Keratinocyte (primary cell): ENCODE data around the gene EPM2AIP1. TPM values are rescaled to one million over a fixed set of nuclear protein-coding genes. Genes with fewer than 3 reads are reported as not detected.

Source experiments
- DNase-seq: peaks from one replicate; pipeline ENCODE4 v3.0.0-alpha.2; 2011; ENCODE audit warnings: low read depth, missing footprints, low spot score
- FAIRE-seq: peaks from 2 replicates; lab custom pipeline; 2011; peaks lifted over from hg19 to GRCh38; lab: Jason Lieb, UNC
- H2AFZ ChIP-seq: 2 replicates; pipeline ENCODE4 v1.6.0; 2012; ENCODE audit warnings: low read length, control low read depth, inconsistent platforms; ENCODE audit not compliant: control insufficient read depth
- H3K27ac ChIP-seq: 2 replicates; pipeline ENCODE4 v1.5.1; 2011; ENCODE audit warnings: low read length; ENCODE audit not compliant: control insufficient read depth, insufficient read depth
- H3K27me3 ChIP-seq: 3 replicates; pipeline ENCODE4 v1.6.0; 2011; ENCODE audit warnings: low read length; ENCODE audit not compliant: control insufficient read depth, insufficient read depth; ENCODE audit errors: extremely low read depth
- H3K36me3 ChIP-seq, 2 experiments: 2 replicates in 1 of 2; 3 replicates in 1 of 2; pipeline ENCODE4 v1.5.1; 2011; ENCODE audit warnings: low read length in 2 of 2, mild to moderate bottlenecking in 1 of 2; ENCODE audit not compliant: control insufficient read depth in 2 of 2, insufficient read depth in 2 of 2; ENCODE audit errors: extremely low read depth in 1 of 2
- H3K4me1 ChIP-seq: 3 replicates; pipeline ENCODE4 v1.5.1; 2011; ENCODE audit warnings: low read length; ENCODE audit not compliant: control insufficient read depth, insufficient read depth; ENCODE audit errors: extremely low read depth
- H3K4me2 ChIP-seq: 3 replicates; pipeline ENCODE4 v1.6.0; 2011; ENCODE audit warnings: low read depth, low read length; ENCODE audit not compliant: control insufficient read depth, insufficient read depth; ENCODE audit errors: extremely low read depth
- H3K4me3 ChIP-seq, 3 experiments: fragments of 200-600 bp in 1 of 3; sonication (generic) in 1 of 3; 2 replicates in 2 of 3; 3 replicates in 1 of 3; pipeline ENCODE4 v1.5.1; 2011 to 2016; ENCODE audit warnings: low read length in 3 of 3, mild to moderate bottlenecking in 3 of 3, control low read depth in 2 of 3, inconsistent platforms in 1 of 3, low read depth in 1 of 3, mixed read lengths in 1 of 3, mixed run types in 1 of 3, moderate library complexity in 1 of 3; ENCODE audit not compliant: control insufficient read depth in 2 of 3, insufficient read depth in 2 of 3; ENCODE audit errors: extremely low read depth in 1 of 3
- H3K79me2 ChIP-seq: 2 replicates; pipeline ENCODE4 v1.6.0; 2012; ENCODE audit warnings: low read length; ENCODE audit not compliant: control insufficient read depth, insufficient read depth
- H3K9ac ChIP-seq: 3 replicates; pipeline ENCODE4 v1.6.0; 2011; ENCODE audit warnings: low read length; ENCODE audit not compliant: control insufficient read depth, insufficient read depth; ENCODE audit errors: extremely low read depth
- H3K9me1 ChIP-seq: 3 replicates; pipeline ENCODE4 v1.6.0; 2011; ENCODE audit warnings: low read length; ENCODE audit not compliant: control insufficient read depth, insufficient read depth; ENCODE audit errors: extremely low read depth
- H3K9me3 ChIP-seq: 2 replicates; pipeline ENCODE4 v1.5.1; 2012; ENCODE audit warnings: low read depth, low read length; ENCODE audit not compliant: control insufficient read depth
- H4K20me1 ChIP-seq: 3 replicates; pipeline ENCODE4 v1.6.0; 2011; ENCODE audit warnings: low read length; ENCODE audit not compliant: control insufficient read depth, insufficient read depth; ENCODE audit errors: extremely low read depth
- CTCF ChIP-seq, 3 experiments: IDR thresholded peaks in 1 of 3; conservative IDR thresholded peaks in 1 of 3; optimal IDR thresholded peaks in 1 of 3; 2 replicates in 2 of 3; 3 replicates in 1 of 3; pipeline versions ENCODE3 to v1.5.1; 2011; ENCODE audit warnings: low read length in 3 of 3, mild to moderate bottlenecking in 3 of 3, moderate library complexity in 2 of 3, control low read depth in 1 of 3, inconsistent platforms in 1 of 3; ENCODE audit not compliant: insufficient read depth in 2 of 3; ENCODE audit errors: extremely low read depth in 1 of 3
- EZH2 ChIP-seq: IDR thresholded peaks from one replicate; pipeline ENCODE4 v1.6.1; 2012; ENCODE audit warnings: inconsistent platforms, mild to moderate bottlenecking, low read length, moderate library complexity
- dilution Hi-C: fragments of 300-500 bp; cut with MboI; formaldehyde crosslinking; loops from one replicate; pipeline ENCODE4 v1.7.0; 2020; ENCODE audit warnings: low sequenced_read_pairs; ENCODE audit not compliant: extremely low pct_ligation_motif_present
- polyA plus RNA-seq, 5 experiments: library from polyadenylated mRNA; depleted of rRNA in 3 of 5; stranded (reverse) in 3 of 5; stranded (forward) in 1 of 5; unstranded in 1 of 5; fragments of >200 nt; gene quantifications; 1 replicate in 1 of 5; 2 replicates in 3 of 5; 3 replicates in 1 of 5; pipeline versions ENCODE4 v1.2.1 to v1.2.3, GENCODE V29; 2011 to 2012; ENCODE audit warnings: missing spikeins in 2 of 5, low read depth in 1 of 5, low replicate concordance in 1 of 5

Gene EPM2AIP1
- polyA plus RNA-seq, 1 donor (not counting 4 experiments of a cell fraction or from before 2014, with no cell fraction given): 5.5 TPM

GRCh38 chr3:37029111-37029510 lies 36.2 kb upstream of the EPM2AIP1 start:
- Histone ChIP-seq H2AFZ (no peak overlapping the region), H3K9me1 (no peaks in the 10 kb centered on the region), H3K36me3 (peaks cover 7 to 18% of the 10 kb centered on the region in 2 experiments), H4K20me1 (peaks cover 3% of the 10 kb centered on the region), H3K4me3 (no peak overlapping the region), H3K4me1 (peaks cover 6% of the 10 kb centered on the region), H3K9me3 (no peaks in the 10 kb centered on the region), H3K27ac (no peak overlapping the region), H3K4me2 (no peak overlapping the region), H3K79me2 (no peaks in the 10 kb centered on the region), H3K9ac (no peak overlapping the region), H3K27me3 (no peaks in the 10 kb centered on the region)
- TF ChIP-seq CTCF (optimal IDR thresholded peaks at IDR 0.05 in 1 of 3, IDR thresholded peaks at IDR 0.05 in 1 of 3, conservative IDR thresholded peaks at IDR 0.05 in 1 of 3; ENCODE audit: extremely low read depth in 1 of 3, insufficient read depth in 2 of 3, low read length in 3 of 3): no peak
- TF ChIP-seq EZH2: no peak
- FAIRE-seq: no peak
- DNase-seq: no peak
- dilution Hi-C loops: no loop called here

- Histone ChIP-seq H3K9me3 (no peaks in the 10 kb centered on the region), H3K27me3 (no peaks in the 10 kb centered on the region), H2AFZ (no peak overlapping the region), H3K9ac (no peak overlapping the region), H3K79me2 (no peaks in the 10 kb centered on the region), H3K4me1 (peaks cover 6% of the 10 kb centered on the region), H3K4me3 (no peak overlapping the region), H3K9me1 (no peaks in the 10 kb centered on the region), H3K27ac (no peak overlapping the region), H3K4me2 (no peak overlapping the region), H3K36me3 (peaks cover 10 to 18% of the 10 kb centered on the region in 2 experiments), H4K20me1 (peaks cover 3% of the 10 kb centered on the region)
- no peak for TF ChIP-seq CTCF (optimal IDR thresholded peaks at IDR 0.05 in 1 of 3, IDR thresholded peaks at IDR 0.05 in 1 of 3, conservative IDR thresholded peaks at IDR 0.05 in 1 of 3; ENCODE audit: extremely low read depth in 1 of 3, insufficient read depth in 2 of 3, low read length in 3 of 3)
- no peak for TF ChIP-seq EZH2
- DNase-seq (no peak), FAIRE-seq (no peak)
- dilution Hi-C loops: no loop called here
Measured at GRCh38 chr3:37028329-37028728, 35.4 kb upstream of the EPM2AIP1 start.
